HepG2 (cell line): ENCODE results near the gene LMOD1. TPM values are rescaled to one million over a fixed set of nuclear protein-coding genes. Genes with fewer than 3 reads are reported as not detected.

Source experiments
- ATAC-seq: fragments of 200-7000 bp; cut with Tn5 transposase; 3 replicates; pipeline ENCODE4 v1.9.1; 2020; ENCODE audit warnings: mild to moderate bottlenecking, moderate library complexity
- BruUV-seq: library from RNA; stranded (reverse); fragments of 400-500 nt; replicated peaks from 2 replicates; lab custom pipeline; 2021; lab: Mats Ljungman, UMichigan
- CTCF ChIA-PET: fragments of 300-600 bp; formaldehyde crosslinking; extraction: SDS; loops from one replicate; lab custom pipeline; 2021; ENCODE audit warnings: low total read pairs, inconsistent platforms, low intra/inter-chr PET ratio; lab: Yijun Ruan, JAX
- POLR2A ChIA-PET: fragments of 350-600 bp; sonication (Branson Sonifier 250); formaldehyde crosslinking; loops from one replicate; lab custom pipeline; 2020; ENCODE audit warnings: antibody characterized with exemption, inconsistent platforms; lab: Yijun Ruan, JAX
- DNase-seq: peaks from one replicate; pipeline ENCODE4 v3.0.0-alpha.2; 2015; ENCODE audit warnings: low spot score
- FAIRE-seq: peaks from 3 replicates; lab custom pipeline; 2011; peaks lifted over from hg19 to GRCh38; lab: Jason Lieb, UNC
- H2AFZ ChIP-seq: one replicate; pipeline ENCODE4 v1.6.1; 2011; ENCODE audit warnings: low read length, inconsistent platforms
- H3K27ac ChIP-seq: fragments of 300-600 bp; 3 replicates; pipeline ENCODE4 v1.8.0; 2011; ENCODE audit warnings: mixed run types, mild to moderate bottlenecking, mixed read lengths, low read length, inconsistent platforms; ENCODE audit not compliant: insufficient read depth; ENCODE audit errors: extremely low read length
- H3K27me3 ChIP-seq, 2 experiments: fragments of 200-600 bp in 1 of 2; 2 replicates in 1 of 2; 3 replicates in 1 of 2; pipeline versions ENCODE4 v1.6.0 to v1.8.0; 2011; ENCODE audit warnings: low read length in 2 of 2, mild to moderate bottlenecking in 2 of 2, moderate library complexity in 2 of 2, inconsistent platforms in 1 of 2; ENCODE audit not compliant: insufficient read depth in 2 of 2, control insufficient read depth in 1 of 2
- H3K36me3 ChIP-seq, 2 experiments: fragments of 200-600 bp in 1 of 2; replicated peaks in 1 of 2; 2 replicates in 1 of 2; 3 replicates in 1 of 2; pipeline versions ENCODE4 v1.5.1 to v1.8.0; 2011; ENCODE audit warnings: low read length in 2 of 2, inconsistent platforms in 1 of 2; ENCODE audit not compliant: insufficient read depth in 2 of 2, control insufficient read depth in 1 of 2
- H3K4me1 ChIP-seq: 2 replicates; pipeline ENCODE4 v1.5.1; 2012; ENCODE audit warnings: low read length, inconsistent platforms; ENCODE audit not compliant: insufficient read depth
- H3K4me2 ChIP-seq: 2 replicates; pipeline ENCODE4 v1.6.0; 2011; ENCODE audit warnings: low read depth, low read length, inconsistent platforms
- H3K4me3 ChIP-seq, 3 experiments: fragments of 200-600 bp in 1 of 3; sonication (generic), shearing (Covaris generic) in 1 of 3; replicated peaks in 1 of 3; 2 replicates each; pipeline ENCODE4 v1.5.1; 2011 to 2016; ENCODE audit warnings: low read length in 3 of 3, inconsistent platforms in 2 of 3, low read depth in 2 of 3, mild to moderate bottlenecking in 2 of 3, control low read depth in 1 of 3, mixed read lengths in 1 of 3; ENCODE audit not compliant: insufficient read depth in 1 of 3
- H3K79me2 ChIP-seq: one replicate; pipeline ENCODE4 v1.6.1; 2011; ENCODE audit warnings: low read length, inconsistent platforms; ENCODE audit not compliant: insufficient read depth
- H3K9ac ChIP-seq: 2 replicates; pipeline ENCODE4 v1.6.0; 2011; ENCODE audit warnings: mild to moderate bottlenecking, low read depth, low read length, inconsistent platforms; ENCODE audit not compliant: insufficient read depth
- H3K9me3 ChIP-seq: 2 replicates; pipeline ENCODE4 v1.5.1; 2012; ENCODE audit warnings: mild to moderate bottlenecking, low read length
- H4K20me1 ChIP-seq: 2 replicates; pipeline ENCODE4 v1.6.0; 2011; ENCODE audit warnings: inconsistent platforms, mild to moderate bottlenecking, low read length, moderate library complexity; ENCODE audit not compliant: insufficient read depth
- AHR ChIP-seq: IDR thresholded peaks from 2 replicates; pipeline ENCODE4 v1.6.1; 2018; ENCODE audit warnings: missing genetic modification reagents, missing compliant biosample characterization
- ZNF550 ChIP-seq: sonication (generic); formaldehyde crosslinking; IDR thresholded peaks from 2 replicates; pipeline ENCODE4 v1.4.0; 2020; ENCODE audit warnings: mild to moderate bottlenecking, missing genetic modification reagents, borderline replicate concordance
- WGBS: methylation state at CpG from one replicate; pipeline ENCODE4 v1.1.6; 2017; ENCODE audit warnings: low lambda C conversion rate; 5-methylcytosine and 5-hydroxymethylcytosine counted together
- in situ Hi-C: cut with HindIII; loops from 2 replicates; pipeline ENCODE4 v1.10.0; 2017; ENCODE audit warnings: low pct_unique_long_range_greater_than_20kb; ENCODE audit not compliant: extremely low pct_ligation_motif_present
- intact Hi-C: fragments of 100-400 bp; cut with micrococcal nuclease; formaldehyde crosslinking; loops from one replicate; pipeline ENCODE4 v1.10.0; 2022; ENCODE audit not compliant: unreplicated experiment
- microRNA-seq: library from miRNA; unstranded; fragments of <30 nt; microRNA quantifications from one replicate; pipeline ENCODE4, GENCODE V29; 2020
- polyA plus RNA-seq, 8 experiments: library from polyadenylated mRNA; depleted of rRNA in 3 of 8; stranded (reverse) in 7 of 8; unstranded in 1 of 8; fragments of >200 nt; fragmentation: Illumina TruSeq in 4 of 8; extraction: Trizol in 4 of 8; gene quantifications; 2 replicates each; pipeline versions ENCODE4 v1.2.1 to v1.2.3, GENCODE V29; 2011 to 2016; ENCODE audit warnings: low read depth in 4 of 8, missing spikeins in 1 of 8, mixed read lengths in 1 of 8; ENCODE audit not compliant: insufficient read depth in 1 of 8
- small RNA-seq, 3 experiments: library from RNA; depleted of rRNA; stranded (forward); fragments of <200 nt; gene quantifications; one replicate each; pipeline ENCODE3, GENCODE V24; 2012; ENCODE audit warnings: low read depth in 2 of 3, low replicate concordance in 1 of 3; ENCODE audit not compliant: insufficient read length in 3 of 3, insufficient read depth in 2 of 3
- total RNA-seq, 5 experiments: library from RNA; depleted of rRNA; stranded (reverse); fragments of >200 nt; fragmentation: Illumina TruSeq; extraction: Trizol; gene quantifications; 2 replicates each; pipeline ENCODE4 v1.2.3, GENCODE V29; 2016; ENCODE audit warnings: low read depth in 1 of 5

LMOD1 gene
- total and polyA plus RNA-seq, 2 of the 13 experiments (the other 11 are each of a cell fraction or from before 2014, with no cell fraction given), result not detected

- CTCF ChIA-PET, result no interaction called here
These were observed 99.2 kb downstream of the LMOD1 start for GRCh38 chr1:201847150-201847549.

More at GRCh38 chr1:201847150-201847549, 99.2 kb downstream of the LMOD1 start:
- no peaks in the 10 kb centered on the region for H3K27me3 ChIP-seq
- H4K20me1 ChIP-seq, result no peaks in the 10 kb centered on the region; the same call in 1 of the 2 replicates
- POLR2A ChIA-PET, result no interaction called here
- H3K27ac ChIP-seq, result peak overlapping the region; percentile 41
- no peak overlapping the region for H3K4me2 ChIP-seq
- no peak overlapping the region for H3K9ac ChIP-seq
- no peak overlapping the region for H2AFZ ChIP-seq
- H3K79me2 ChIP-seq, result peaks cover 35% of the 10 kb centered on the region
- no peak for ATAC-seq
- no peak for DNase-seq
- no peaks in the 10 kb centered on the region for H3K9me3 ChIP-seq
- no peak for FAIRE-seq
- no TSS peak for BruUV-seq
- intact Hi-C loops (no loop called here), in situ Hi-C loops (no loop called here)
- peaks cover 27% of the 10 kb centered on the region for H3K4me1 ChIP-seq
- TF ChIP-seq AHR (CRISPR knock-in tag) (no peak), ZNF550 (no peak)
- H3K4me3 ChIP-seq, result no peak overlapping the region
- 91% methylated on average over 1 of the region's 1 CpG for WGBS
- peaks cover 11 to 42% of the 10 kb centered on the region in 2 experiments for H3K36me3 ChIP-seq

Small RNA genes within 50 kb of the gene (microRNA-seq; reads per million reads assigned to microRNA genes)
- not detected for gene MIR6739

Small RNA genes within 50 kb of the gene (small RNA-seq; reads per million reads assigned to genes)
- 0 reads per million in 3 experiments for gene MIR6739
- gene RF00156, result 0 reads per million in 3 experiments

Other genes starting within 250 kb of the LMOD1 start
- gene IPO9, start 117.4 kb downstream of the LMOD1 start, total RNA-seq (2016; rRNA removed; fragmentation: Illumina TruSeq; extraction: Trizol), result 34.8 and 54.2 TPM in 2 replicates
- gene IPO9, start 117.4 kb downstream of the LMOD1 start, polyA plus RNA-seq (2011; rRNA removed), result 24.6 and 31.0 TPM in 2 replicates
- gene SHISA4, start 57.6 kb downstream of the LMOD1 start, total RNA-seq (2016; rRNA removed; fragmentation: Illumina TruSeq; extraction: Trizol), result 0.24 and 0.51 TPM in 2 replicates
- gene SHISA4, start 57.6 kb downstream of the LMOD1 start, polyA plus RNA-seq (2011; rRNA removed), result 1.0 and 1.1 TPM in 2 replicates
- gene TIMM17A, start 9.0 kb upstream of the LMOD1 start, total RNA-seq (2016; rRNA removed; fragmentation: Illumina TruSeq; extraction: Trizol), result 97.8 and 115 TPM in 2 replicates
- 41.2 and 50.8 TPM in 2 replicates for gene TIMM17A, start 9.0 kb upstream of the LMOD1 start, polyA plus RNA-seq (2011; rRNA removed)
- 38.4 and 39.5 TPM in 2 replicates for gene RNPEP, start 36.1 kb upstream of the LMOD1 start, total RNA-seq (2016; rRNA removed; fragmentation: Illumina TruSeq; extraction: Trizol)
- gene RNPEP, start 36.1 kb upstream of the LMOD1 start, polyA plus RNA-seq (2011; rRNA removed), result 18.1 and 20.6 TPM in 2 replicates
- gene ELF3, start 64.0 kb upstream of the LMOD1 start, total RNA-seq (2016; rRNA removed; fragmentation: Illumina TruSeq; extraction: Trizol), result 7.9 and 11.5 TPM in 2 replicates
- gene ELF3, start 64.0 kb upstream of the LMOD1 start, polyA plus RNA-seq (2011; rRNA removed), result 55.1 and 85.6 TPM in 2 replicates
- not detected in 2 replicates for gene GPR37L1, start 176.4 kb upstream of the LMOD1 start, total RNA-seq (2016; rRNA removed; fragmentation: Illumina TruSeq; extraction: Trizol)
- 0.12 and 0.13 TPM in 2 replicates for gene GPR37L1, start 176.4 kb upstream of the LMOD1 start, polyA plus RNA-seq (2011; rRNA removed)
- 2.2 and 2.7 TPM in 2 replicates for gene ARL8A, start 198.2 kb upstream of the LMOD1 start, total RNA-seq (2016; rRNA removed; fragmentation: Illumina TruSeq; extraction: Trizol)
- gene ARL8A, start 198.2 kb upstream of the LMOD1 start, polyA plus RNA-seq (2011; rRNA removed), result 18.8 and 23.4 TPM in 2 replicates
- not detected in 2 replicates for gene PTPN7, start 214.1 kb upstream of the LMOD1 start, total RNA-seq (2016; rRNA removed; fragmentation: Illumina TruSeq; extraction: Trizol)
- 0.05 TPM in 1 of 2 replicates, not detected in the other for gene PTPN7, start 214.1 kb upstream of the LMOD1 start, polyA plus RNA-seq (2011; rRNA removed)
- not detected in 2 replicates for gene LGR6, start 247.3 kb upstream of the LMOD1 start, total RNA-seq (2016; rRNA removed; fragmentation: Illumina TruSeq; extraction: Trizol)
- 0.04 and 0.07 TPM in 2 replicates for gene LGR6, start 247.3 kb upstream of the LMOD1 start, polyA plus RNA-seq (2011; rRNA removed)